ENCODE measurements around the gene ATP6V1G1. TPM values are rescaled to one million over a fixed set of nuclear protein-coding genes. Genes with fewer than 3 reads are reported as not detected.
A peak's percentile ranks its signal among the peaks of the same experiment; 100 is the strongest.
"Not testable (repeated sequence)": the region's sequence is repeated elsewhere in the genome, so short reads cannot be mapped to it uniquely, and the experiment has no call there.

ATP6V1G1 gene
- total RNA-seq, 1 donor from 2014 or later = 64.4 TPM

GRCh38 chr9:114574438-114574837, 13.1 kb upstream of the ATP6V1G1 start:
- intact Hi-C loops (cut with micrococcal nuclease) = no loop called here
- DNase-seq (no peak), ATAC-seq (no peak)

- DNase-seq; intact Hi-C loops (cut with micrococcal nuclease); ATAC-seq: not testable (repeated sequence)
Measured at GRCh38 chr9:114576779-114577178, 10.8 kb upstream of the ATP6V1G1 start.

GRCh38 chr9:114578134-114578533, 9.4 kb upstream of the ATP6V1G1 start:
- intact Hi-C loops (cut with micrococcal nuclease); ATAC-seq; DNase-seq: not testable (repeated sequence)

GRCh38 chr9:114580609-114581193, 6.9 kb upstream of the ATP6V1G1 start:
- no peak for ATAC-seq
- intact Hi-C loops (cut with micrococcal nuclease) = no loop called here

DNA sequence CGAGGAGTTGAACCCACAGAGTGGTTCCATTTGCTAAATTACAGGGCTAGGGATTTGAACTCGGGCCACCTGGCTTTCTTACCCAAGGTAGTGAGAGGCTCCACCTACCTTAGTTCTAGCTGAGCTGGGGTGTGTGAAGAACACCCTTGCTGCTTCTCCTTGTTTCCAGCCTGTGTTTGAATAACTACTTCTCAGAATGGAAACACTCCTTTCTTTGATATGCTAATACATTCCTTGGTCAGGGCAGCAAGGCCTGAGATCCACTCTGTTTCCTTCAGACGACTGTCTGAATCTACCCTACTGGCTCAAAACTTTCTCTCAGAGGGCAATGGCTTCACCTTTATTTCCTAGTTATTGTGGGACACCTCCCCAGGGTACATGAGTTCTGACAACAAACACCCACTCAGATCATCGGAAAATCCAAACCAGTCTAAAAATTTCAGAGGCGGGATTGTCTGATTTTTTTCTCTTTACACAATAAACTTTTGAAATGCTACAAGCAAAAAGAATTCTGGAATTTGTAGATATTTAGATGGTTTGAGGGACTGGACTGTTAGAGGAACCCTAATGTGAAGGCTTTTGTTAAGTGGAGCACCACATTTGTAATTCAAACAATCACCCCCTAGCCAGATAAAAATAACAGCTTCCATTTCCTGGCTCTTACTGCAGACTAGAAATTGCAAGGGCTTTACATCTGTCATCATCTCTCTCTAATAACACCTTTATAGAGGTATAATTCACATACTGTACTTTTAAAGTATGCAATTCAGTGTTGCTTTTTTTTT, 4.0 kb upstream of the ATP6V1G1 start:
- intact Hi-C loops (cut with micrococcal nuclease) = no loop called here
- no peak for ATAC-seq
- DNase-seq = no peak

More at GRCh38 chr9:114580609-114581193, 6.9 kb upstream of the ATP6V1G1 start:
- no peak for DNase-seq

- DNase-seq = no peak
- ATAC-seq = no peak
Measured at GRCh38 chr9:114588210-114588609, 641 bp downstream of the ATP6V1G1 start.

DNA sequence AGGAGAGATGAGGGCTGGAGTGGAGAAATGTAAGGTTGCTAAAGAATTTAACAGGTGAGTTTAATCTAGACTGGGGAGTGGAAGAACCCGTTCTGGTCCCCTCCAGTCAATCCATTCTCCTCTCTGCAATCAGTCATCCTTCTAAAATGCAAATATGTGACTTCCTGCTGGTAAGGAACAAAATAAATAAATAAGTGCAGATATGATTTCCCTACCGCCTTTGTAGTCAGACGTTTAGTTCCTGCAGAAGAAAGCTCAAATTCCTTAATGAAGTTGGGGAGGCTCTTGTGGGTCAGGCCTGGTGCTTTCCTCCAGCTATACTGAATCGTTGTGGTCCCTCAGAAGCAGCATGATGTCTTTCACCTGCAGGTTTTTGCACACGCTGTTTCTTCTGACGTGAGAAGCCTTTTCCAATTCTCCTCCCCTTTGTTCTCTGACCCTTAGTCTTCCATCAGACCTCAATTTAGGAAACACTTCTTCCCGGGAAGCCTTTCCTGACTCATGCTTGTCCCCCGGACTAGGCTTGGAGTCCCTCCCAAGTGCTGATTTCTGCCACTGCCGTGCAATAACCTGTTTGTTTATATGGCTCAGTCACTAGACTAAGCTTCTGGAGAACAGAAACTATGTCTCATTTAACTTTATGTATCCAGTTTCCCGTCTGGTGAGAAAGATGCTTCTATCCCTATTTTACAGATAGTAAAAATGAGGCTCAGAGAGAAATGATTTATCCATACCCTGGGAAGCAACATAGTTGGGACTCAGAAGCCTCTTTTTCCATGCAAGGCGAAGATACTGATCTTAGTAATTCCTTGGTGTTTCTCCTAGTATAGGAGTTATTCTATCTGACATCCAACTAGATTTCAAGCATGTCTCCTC, 1.3 kb downstream of the ATP6V1G1 start:
- no peak for DNase-seq
- ATAC-seq = no peak
- intact Hi-C loops (cut with micrococcal nuclease) = no loop called here

More at GRCh38 chr9:114588210-114588609, 641 bp downstream of the ATP6V1G1 start:
- intact Hi-C loops (cut with micrococcal nuclease) = no loop called here

DNA sequence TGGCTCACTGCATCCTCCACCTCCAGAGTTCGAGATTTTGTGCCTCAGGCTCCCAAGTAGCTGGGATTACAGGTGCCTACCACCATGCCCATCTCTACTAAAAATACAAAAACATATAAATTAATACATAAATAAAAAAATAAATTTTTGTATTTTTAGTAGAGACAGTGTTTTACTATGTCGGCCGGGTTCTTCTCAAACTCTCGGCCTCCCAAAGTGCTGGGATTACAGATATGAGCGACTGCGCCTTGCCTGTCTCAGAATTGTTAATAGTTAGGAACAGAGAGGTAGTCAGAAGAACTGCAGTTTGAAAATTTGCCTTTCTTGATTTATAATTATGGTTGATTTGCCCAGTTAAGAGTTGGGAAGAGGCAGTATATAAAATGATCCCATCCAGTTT, 2.8 kb downstream of the ATP6V1G1 start:
- ATAC-seq = no peak
- DNase-seq = no peak
- intact Hi-C loops (cut with micrococcal nuclease) = no loop called here

- DNase-seq (no peak), ATAC-seq (no peak)
- intact Hi-C loops (cut with micrococcal nuclease) = no loop called here
Measured at GRCh38 chr9:114591291-114591787, 3.8 kb downstream of the ATP6V1G1 start.

GRCh38 chr9:114591849-114592248, 4.3 kb downstream of the ATP6V1G1 start:
- intact Hi-C loops (cut with micrococcal nuclease) = no loop called here
- ATAC-seq = no peak
- no peak for DNase-seq

GRCh38 chr9:114592356-114592755, 4.8 kb downstream of the ATP6V1G1 start:
- DNase-seq (no peak), ATAC-seq (peak; percentile 5)

DNA sequence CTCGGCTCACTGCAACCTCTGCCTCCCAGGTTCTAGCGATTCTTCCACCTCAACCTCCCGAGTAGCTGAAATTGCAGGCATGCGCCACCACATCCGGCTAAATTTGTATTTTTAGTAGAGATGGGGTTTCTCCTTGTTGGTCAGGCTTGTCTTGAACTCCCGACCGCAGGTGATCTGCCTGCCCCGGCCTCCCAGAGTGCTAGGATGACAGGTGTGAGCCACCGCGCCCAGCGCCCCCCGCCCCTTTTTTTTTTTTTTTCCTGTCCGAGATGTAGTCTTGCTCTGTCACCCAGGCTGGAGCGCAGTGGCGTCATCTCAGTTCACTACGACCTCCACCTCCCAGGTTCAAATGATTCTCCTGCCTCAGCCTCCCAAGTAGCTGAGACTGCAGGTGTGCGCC, 6.6 kb downstream of the ATP6V1G1 start:
- intact Hi-C loops (cut with micrococcal nuclease) = no loop called here
- DNase-seq (no peak), ATAC-seq (no peak)

More at GRCh38 chr9:114592356-114592755, 4.8 kb downstream of the ATP6V1G1 start:
- intact Hi-C loops (cut with micrococcal nuclease) = no loop called here

- DNase-seq; intact Hi-C loops (cut with micrococcal nuclease); ATAC-seq: not testable (repeated sequence)
Measured at GRCh38 chr9:114600502-114601248, 13.1 kb downstream of the ATP6V1G1 start.

DNA sequence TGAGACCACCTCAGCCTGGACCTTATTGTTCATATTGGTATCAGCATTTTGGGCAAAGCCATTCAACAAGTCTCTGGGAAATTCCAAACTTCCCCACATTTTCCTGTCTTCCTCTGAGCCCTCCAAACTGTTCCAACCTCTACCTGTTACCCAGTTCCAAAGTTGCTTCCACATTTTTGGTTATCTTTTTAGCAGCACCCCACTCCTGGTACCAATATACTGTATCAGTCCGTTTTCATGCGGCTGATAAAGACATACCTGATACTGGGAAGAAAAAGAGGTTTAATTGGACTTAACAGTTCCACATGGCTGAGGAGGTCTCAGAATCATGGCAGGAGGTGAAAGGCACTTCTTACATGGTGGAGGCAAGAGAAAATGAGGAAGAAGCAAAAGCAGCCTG, 14.2 kb downstream of the ATP6V1G1 start:
- DNase-seq; ATAC-seq; intact Hi-C loops (cut with micrococcal nuclease): not testable (repeated sequence)

GRCh38 chr9:114602620-114603019, 15.1 kb downstream of the ATP6V1G1 start:
- intact Hi-C loops (cut with micrococcal nuclease) = no loop called here
- DNase-seq (no peak), ATAC-seq (no peak)

- DNase-seq (no peak), ATAC-seq (no peak)
- intact Hi-C loops (cut with micrococcal nuclease) = no loop called here
Measured at GRCh38 chr9:114603248-114603647, 15.7 kb downstream of the ATP6V1G1 start.

DNA sequence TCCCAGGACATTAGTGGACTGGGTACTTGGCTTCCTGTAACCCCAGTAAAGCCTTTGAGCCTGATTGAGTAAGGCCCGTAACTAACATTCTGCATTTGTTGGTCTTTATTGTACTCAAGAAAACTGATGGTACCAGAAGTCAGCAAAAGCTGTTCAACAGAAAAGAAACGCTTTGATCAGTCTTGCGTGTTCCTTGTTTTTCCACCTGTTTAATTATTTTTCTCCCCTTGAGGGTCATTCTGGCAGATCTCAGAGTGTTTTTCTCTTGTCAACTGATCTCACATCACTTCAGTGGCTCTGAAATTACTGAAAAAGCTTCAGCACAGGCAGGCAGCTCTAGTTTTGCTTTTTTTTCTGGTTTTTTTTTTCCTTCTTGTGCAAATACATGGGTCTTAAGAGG, 17.4 kb downstream of the ATP6V1G1 start:
- intact Hi-C loops (cut with micrococcal nuclease) = no loop called here
- no peak for DNase-seq

DNA sequence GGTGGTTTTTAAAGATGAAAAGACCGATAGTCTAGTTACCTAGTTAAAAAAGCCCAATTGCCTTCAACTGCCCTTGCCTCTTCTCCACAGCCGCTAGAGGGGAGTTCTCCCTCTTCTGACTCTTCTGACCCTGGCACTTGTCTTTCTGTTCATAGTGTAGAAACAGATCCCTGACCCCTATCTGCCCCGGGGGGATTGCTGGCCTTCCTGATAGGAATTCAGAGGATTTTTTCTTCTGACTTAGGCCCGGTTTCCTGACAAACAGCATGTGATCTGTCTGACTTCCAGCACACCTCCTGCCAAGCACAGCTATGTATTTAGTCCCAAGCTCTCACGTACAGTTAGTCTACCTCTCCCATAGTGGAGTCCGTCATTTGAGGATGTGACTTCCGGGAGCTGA, 18.5 kb downstream of the ATP6V1G1 start:
- no peak for DNase-seq
- no peak for ATAC-seq
- intact Hi-C loops (cut with micrococcal nuclease) = no loop called here

More for the DNA sequence above, 17.4 kb downstream of the ATP6V1G1 start:
- no peak for ATAC-seq
